Lung (tissue), 12 donors: ENCODE results near the gene DNAJB12. TPM values are rescaled to one million over a fixed set of nuclear protein-coding genes. Genes with fewer than 3 reads are reported as not detected.
"Not testable (repeated sequence)": the region's sequence is repeated elsewhere in the genome, so short reads cannot be mapped to it uniquely, and the experiment has no call there.

Experiments
- ATAC-seq: fragments of 200-7000 bp; cut with Tn5 transposase; one replicate; pipeline ENCODE4 v1.9.1; 2020; ENCODE audit warnings: moderate number of reproducible peaks; ENCODE audit not compliant: insufficient read depth, low FRiP score
- DNase-seq, 3 donors: peaks; one replicate each; pipeline ENCODE4 v3.0.0-alpha.2; 2013 to 2017
- H3K27ac ChIP-seq, 2 donors: one replicate each; pipeline ENCODE4 v1.5.1; 2013; ENCODE audit warnings: mild to moderate bottlenecking in 2 of 2, moderate library complexity in 2 of 2, control low read depth in 1 of 2, inconsistent platforms in 1 of 2, low read depth in 1 of 2, low read length in 1 of 2
- H3K27me3 ChIP-seq, 3 donors: one replicate each; pipeline ENCODE4 v1.5.1; 2013; ENCODE audit warnings: low read length in 2 of 3; ENCODE audit not compliant: control insufficient read depth in 3 of 3, insufficient read depth in 3 of 3
- H3K36me3 ChIP-seq, 4 donors: one replicate each; pipeline ENCODE4 v1.5.1; 2013; ENCODE audit warnings: low read length in 4 of 4, mild to moderate bottlenecking in 1 of 4, moderate library complexity in 1 of 4; ENCODE audit not compliant: control insufficient read depth in 4 of 4, insufficient read depth in 4 of 4
- H3K4me1 ChIP-seq, 5 donors: one replicate each; pipeline ENCODE4 v1.5.1; 2013; ENCODE audit warnings: low read length in 5 of 5, mild to moderate bottlenecking in 2 of 5, moderate library complexity in 1 of 5; ENCODE audit not compliant: control insufficient read depth in 5 of 5, insufficient read depth in 5 of 5
- H3K4me3 ChIP-seq: one replicate; pipeline ENCODE4 v1.5.1; 2013; ENCODE audit warnings: mild to moderate bottlenecking, control low read depth, moderate library complexity
- H3K9ac ChIP-seq, 2 donors: one replicate each; pipeline ENCODE4 v1.5.1; 2013; ENCODE audit warnings: low read length in 2 of 2, control low read depth in 1 of 2; ENCODE audit not compliant: insufficient read depth in 1 of 2
- H3K9me3 ChIP-seq, 4 donors: one replicate each; pipeline ENCODE4 v1.5.1; 2013; ENCODE audit warnings: low read length in 3 of 4, mild to moderate bottlenecking in 1 of 4, moderate library complexity in 1 of 4; ENCODE audit not compliant: control insufficient read depth in 4 of 4, insufficient read depth in 3 of 4
- WGBS, 2 donors: extraction: QIAGEN DNeasy Blood & Tissue Kit; methylation state at CpG; one replicate each; pipeline ENCODE4 v1.1.7; 2013; 5-methylcytosine and 5-hydroxymethylcytosine counted together
- polyA plus RNA-seq, 2 donors: library from polyadenylated mRNA; stranded (reverse); fragments of 200-250 nt; gene quantifications; one replicate each; pipeline ENCODE4 v1.2.1, GENCODE V29; 2013
- total RNA-seq, 2 donors: library from RNA; depleted of rRNA in 1 of 2; stranded (reverse); fragments of >200 nt in 1 of 2; gene quantifications; one replicate each; pipeline ENCODE4 v1.2.1, GENCODE V29; 2014 to 2021
- TF ChIP-seq, protein P1 (sequence below): IDR thresholded peaks from 2 replicates; pipeline ENCODE4 v1.5.1; 2012; ENCODE audit warnings: mild to moderate bottlenecking; ENCODE audit errors: control extremely low read depth, extremely low read depth
- donor health status: control.
- donor health status: control.
- donor health status: Bipolar disorder and iron deficiency.
- donor health status: healthy.
- donor health status: DM: yes; HTN: yes; CAD: no.

Gene DNAJB12
- total and polyA plus RNA-seq, 4 donors, result 30.0 to 38.7 (median 32.1) TPM

DNA sequence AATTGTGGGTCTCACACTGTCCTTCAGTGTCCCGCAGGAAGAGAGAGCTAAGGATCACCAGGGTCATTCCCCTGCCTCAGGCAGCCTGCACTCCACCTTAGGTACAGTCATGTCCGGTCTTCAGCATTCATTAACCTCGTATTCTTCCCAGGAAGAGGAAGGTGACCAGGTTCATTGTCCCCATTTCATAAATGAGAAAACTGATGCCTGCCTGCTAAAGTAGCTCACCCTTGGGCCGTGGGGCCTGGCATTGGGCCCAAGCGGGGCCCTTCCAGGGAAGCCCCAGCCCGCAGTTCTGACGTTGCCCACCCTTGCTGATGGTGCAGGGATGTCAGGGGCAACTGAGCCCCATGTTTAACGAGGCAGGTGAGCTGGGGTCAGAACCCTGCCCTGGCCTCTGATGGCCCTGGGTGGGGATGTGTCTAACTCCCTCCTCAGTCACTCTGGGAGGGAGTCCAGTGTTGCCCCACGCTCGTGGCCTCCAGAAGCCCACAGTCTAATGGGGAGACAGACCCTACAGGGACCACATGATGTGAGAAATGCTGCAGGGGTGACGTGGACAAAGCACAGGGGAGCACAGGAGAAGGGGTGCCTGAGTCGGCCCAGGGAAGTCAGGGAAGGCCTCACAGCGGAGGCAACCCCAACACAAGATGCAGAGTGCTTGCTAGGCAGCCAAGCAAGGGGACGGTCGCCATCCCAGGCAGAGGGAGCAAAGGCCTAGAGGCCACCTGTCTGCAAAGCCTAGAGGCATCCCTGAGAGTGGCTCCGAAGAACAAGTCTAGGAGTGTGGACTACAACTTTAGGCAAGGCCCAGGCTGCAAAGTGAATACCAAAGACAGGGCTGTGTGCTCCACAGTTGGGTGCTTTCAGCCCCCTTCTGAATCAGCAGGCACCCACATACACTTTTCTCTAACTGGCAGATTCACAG lies 55.9 kb downstream of the DNAJB12 start:
- WGBS, 2 donors, result 86 to 87% methylated on average over 16 of the region's 16 CpGs
- no peak overlapping the region for H3K4me3 ChIP-seq
- H3K9me3 ChIP-seq, result no peaks in the 10 kb centered on the region
- peak overlapping the region; percentile 25 to 95 for H3K27ac ChIP-seq
- H3K27me3 ChIP-seq, result no peaks in the 10 kb centered on the region
- H3K36me3 ChIP-seq, result no peaks in the 10 kb centered on the region
- H3K4me1 ChIP-seq, result peaks cover 0 to 14% (median 4%) of the 10 kb centered on the region in 5 donors
- DNase-seq (no peak), ATAC-seq (no peak)
- no peak overlapping the region for H3K9ac ChIP-seq
- TF ChIP-seq, protein P1, sequence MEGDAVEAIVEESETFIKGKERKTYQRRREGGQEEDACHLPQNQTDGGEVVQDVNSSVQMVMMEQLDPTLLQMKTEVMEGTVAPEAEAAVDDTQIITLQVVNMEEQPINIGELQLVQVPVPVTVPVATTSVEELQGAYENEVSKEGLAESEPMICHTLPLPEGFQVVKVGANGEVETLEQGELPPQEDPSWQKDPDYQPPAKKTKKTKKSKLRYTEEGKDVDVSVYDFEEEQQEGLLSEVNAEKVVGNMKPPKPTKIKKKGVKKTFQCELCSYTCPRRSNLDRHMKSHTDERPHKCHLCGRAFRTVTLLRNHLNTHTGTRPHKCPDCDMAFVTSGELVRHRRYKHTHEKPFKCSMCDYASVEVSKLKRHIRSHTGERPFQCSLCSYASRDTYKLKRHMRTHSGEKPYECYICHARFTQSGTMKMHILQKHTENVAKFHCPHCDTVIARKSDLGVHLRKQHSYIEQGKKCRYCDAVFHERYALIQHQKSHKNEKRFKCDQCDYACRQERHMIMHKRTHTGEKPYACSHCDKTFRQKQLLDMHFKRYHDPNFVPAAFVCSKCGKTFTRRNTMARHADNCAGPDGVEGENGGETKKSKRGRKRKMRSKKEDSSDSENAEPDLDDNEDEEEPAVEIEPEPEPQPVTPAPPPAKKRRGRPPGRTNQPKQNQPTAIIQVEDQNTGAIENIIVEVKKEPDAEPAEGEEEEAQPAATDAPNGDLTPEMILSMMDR, result no peak

DNA sequence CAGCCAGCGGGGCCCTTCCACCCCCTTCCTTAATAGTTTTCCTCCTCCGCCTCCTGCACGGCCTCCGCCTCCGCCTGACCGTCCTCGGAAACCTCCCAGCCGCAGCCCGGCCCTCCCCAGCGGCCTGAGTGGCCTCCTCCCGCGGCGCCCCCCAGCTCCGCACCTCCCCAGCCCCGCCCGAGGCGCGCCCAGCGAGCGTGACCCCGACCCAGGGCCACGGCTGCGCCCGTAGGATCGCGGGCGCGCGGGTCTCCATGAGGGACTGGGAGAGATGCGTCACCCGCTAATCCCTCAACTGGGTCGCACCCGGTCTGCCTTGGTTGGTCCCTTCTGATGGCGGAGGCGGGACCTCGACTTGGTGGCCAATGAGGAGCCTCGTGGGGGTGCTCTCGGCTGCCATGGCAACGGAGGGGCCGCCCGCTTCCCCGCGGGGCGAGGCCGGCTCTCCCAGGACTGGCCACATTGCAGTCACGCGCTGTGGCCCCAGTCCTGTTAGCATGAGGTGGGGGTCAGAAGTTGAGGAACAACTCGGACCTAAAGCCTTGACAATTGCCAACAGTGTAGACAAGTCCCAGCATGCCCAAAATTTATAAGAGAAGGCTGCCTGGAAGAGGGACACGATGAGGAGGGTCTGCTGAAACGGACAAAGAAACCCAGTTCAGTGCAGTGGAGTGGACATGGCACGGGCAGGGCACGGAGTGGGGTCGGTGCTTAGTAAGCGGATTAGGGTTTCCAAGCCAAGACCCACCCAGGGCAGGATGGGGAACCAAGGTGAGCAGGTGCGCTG lies 56.7 kb downstream of the DNAJB12 start:
- ATAC-seq (peak; percentile 97), DNase-seq (peak; percentile 96 to 98 (median 97))
- Histone ChIP-seq H3K27ac (peak overlapping the region; percentile 69 to 95), H3K9me3 (no peaks in the 10 kb centered on the region), H3K36me3 (no peaks in the 10 kb centered on the region), H3K4me1 (peaks cover 0 to 14% (median 3%) of the 10 kb centered on the region in 5 donors), H3K9ac (peak overlapping the region; percentile 77), H3K27me3 (no peaks in the 10 kb centered on the region), H3K4me3 (peak overlapping the region; percentile 48)
- TF ChIP-seq, protein P1, result no peak
- 9 to 12% methylated on average over 48 to 55 of the region's 55 CpGs for WGBS, 2 donors

DNA sequence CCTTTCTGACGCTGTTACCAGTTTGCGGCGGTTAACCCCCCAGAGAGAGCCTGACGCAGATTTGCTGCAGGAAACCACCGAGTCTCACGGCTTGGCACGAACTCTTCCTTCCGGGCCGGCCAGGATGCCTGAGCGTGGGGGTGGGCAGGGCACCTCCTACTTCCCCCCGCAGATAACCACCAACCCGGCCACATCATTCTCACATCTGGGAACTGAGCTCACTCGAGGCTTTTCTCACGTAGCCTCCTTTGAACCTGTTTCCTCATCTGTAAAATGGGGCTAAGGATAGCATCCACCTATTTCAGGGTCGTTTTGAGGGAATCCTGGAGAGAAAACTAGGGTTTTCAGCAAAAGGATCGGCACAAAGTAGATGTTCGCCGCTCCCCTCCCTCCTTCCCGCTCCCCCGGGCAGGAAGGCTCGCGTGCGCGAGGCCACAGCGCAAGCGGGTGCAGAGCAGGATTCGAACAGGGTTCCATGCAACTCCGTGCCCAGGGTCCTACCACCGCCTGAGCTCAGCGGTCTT lies 57.4 kb downstream of the DNAJB12 start:
- Histone ChIP-seq H3K4me1 (peaks cover 0 to 14% (median 3%) of the 10 kb centered on the region in 5 donors), H3K36me3 (no peaks in the 10 kb centered on the region), H3K9ac (peak overlapping the region; percentile 77), H3K27me3 (no peaks in the 10 kb centered on the region), H3K27ac (peak overlapping the region; percentile 69 to 95), H3K9me3 (no peaks in the 10 kb centered on the region), H3K4me3 (peak overlapping the region; percentile 48)
- TF ChIP-seq, protein P1, result no peak
- ATAC-seq, result peak; percentile 74
- 4 to 5% methylated on average over 30 of the region's 30 CpGs for WGBS, 2 donors
- peak; percentile 68 to 76 (median 73) for DNase-seq

DNA sequence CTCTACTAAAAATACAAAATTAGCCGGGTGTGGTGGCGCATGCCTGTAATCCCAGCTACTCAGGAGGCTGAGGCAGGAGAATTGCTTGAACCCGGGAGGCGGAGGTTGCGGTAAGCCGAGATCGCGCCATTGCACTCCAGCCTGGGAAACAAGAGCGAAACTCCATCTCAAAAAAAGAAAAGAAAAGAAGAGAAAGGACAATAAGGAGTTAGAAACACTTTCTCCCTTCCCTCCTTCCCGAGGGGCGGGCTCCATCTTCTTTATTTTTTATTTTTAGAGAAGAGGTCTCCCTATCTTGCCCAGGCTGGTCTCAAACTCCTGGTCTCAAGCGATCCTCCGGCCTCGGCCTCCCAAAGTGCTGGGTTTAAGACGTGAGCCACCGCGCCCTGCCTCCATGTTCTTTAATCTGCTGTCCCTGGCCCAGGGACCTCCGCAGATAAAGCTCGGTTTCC lies 57.9 kb downstream of the DNAJB12 start:
- not testable (repeated sequence) for H3K9me3 ChIP-seq, DNase-seq, H3K36me3 ChIP-seq, H3K4me3 ChIP-seq, H3K27me3 ChIP-seq, ATAC-seq
- WGBS, 2 donors, result 57 to 68% methylated on average over 18 to 19 of the region's 19 CpGs
- Histone ChIP-seq H3K4me1 (peaks cover 0 to 14% (median 3%) of the 10 kb centered on the region in 5 donors), H3K27ac (peak overlapping the region; percentile 69 to 95), H3K9ac (peak overlapping the region in 1 of 2 donors; percentile 77)
